M059J (cell line): Measurements from ENCODE around the gene SLC35F3. TPM values are rescaled to one million over a fixed set of nuclear protein-coding genes. Genes with fewer than 3 reads are reported as not detected.
"Not testable (repeated sequence)": the region's sequence is repeated elsewhere in the genome, so short reads cannot be mapped to it uniquely, and the experiment has no call there.

Experiments
- DNase-seq: peaks from one replicate; pipeline ENCODE4 v3.0.0-alpha.2; 2012; ENCODE audit warnings: low read depth
- total RNA-seq: library from RNA; depleted of rRNA; stranded (reverse); fragments of >200 nt; shearing (Covaris generic); gene quantifications from 2 replicates; pipeline ENCODE4 v1.2.3, GENCODE V29; 2014; rRNA removed

The SLC35F3 gene
- total RNA-seq = 0.64 and 1.7 TPM in 2 replicates

DNA sequence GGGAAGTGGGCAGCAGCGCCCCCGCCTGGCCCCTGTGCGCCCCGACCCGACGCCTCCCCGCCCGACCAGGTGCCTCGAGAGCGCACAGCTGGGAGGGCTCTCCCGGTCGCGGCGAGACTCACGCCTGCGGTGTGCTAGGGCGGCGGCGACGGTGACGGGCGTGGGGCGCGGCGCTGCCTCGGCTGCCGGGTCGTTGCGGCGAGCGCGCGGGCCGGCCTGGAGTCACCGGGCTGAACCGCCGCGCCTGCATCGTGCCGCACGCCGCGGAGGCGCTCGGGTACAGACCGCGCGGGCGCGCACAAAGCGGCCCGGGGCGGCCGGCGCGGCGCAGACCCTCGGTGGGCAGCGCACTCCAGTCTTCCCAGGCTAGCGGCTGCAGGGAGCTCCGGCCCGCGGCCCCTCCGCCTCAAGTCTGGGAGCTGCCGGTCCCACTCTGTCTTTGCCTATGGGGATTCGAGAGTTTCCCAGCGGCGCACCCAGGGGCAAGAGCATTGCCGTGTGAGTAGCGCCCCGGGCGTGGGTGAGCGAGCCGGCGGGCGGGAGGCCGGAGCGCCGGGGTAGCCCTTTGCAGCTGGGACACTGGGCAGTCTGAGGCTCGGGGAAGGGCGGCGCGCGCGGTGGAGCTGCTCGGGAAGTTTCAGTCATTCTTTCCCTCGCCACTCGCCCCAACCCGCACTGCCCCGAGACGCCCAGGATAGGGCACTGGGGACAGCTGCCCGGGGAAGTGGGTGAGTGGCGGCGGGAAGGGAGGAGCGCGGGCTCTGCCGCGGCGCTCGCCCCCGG is at the start of gene SLC35F3:
Gene SLC35F3 (plus strand): TSS at position 44 of the 783 bp plus-strand sequence.
- DNase-seq = no peak

- DNase-seq = no peak
Observed at GRCh38 chr1:233859446-233859845, 45.0 kb upstream of the SLC35F3 start.

DNA sequence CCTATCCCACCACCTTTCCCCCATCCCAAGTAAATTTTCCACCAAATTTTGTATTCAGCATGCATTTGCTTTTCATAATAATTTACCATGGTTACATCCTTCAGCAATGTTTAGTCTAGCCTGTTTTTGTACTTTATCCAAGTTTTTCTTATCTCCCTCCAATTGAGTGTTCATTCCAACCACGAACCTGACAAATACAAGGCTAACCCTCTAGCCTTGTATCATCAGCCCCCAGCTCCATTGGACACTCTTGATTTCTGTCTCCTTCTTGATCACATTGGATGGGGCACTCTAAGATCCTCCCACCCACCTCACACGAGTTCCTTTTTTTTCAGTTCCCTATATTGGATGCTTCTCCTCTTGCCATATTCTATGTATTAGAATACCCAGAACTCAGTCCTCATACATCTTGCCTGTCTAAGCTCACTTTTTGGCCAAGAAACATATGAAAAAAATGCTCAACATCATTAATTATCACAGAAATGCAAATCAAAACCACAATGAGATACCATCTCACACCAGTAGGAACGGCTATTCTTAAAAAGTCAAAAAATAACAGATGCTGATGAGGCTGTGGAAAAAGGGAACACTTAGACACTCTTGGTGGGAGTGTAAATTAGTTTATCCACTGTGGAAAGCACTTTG is 40.5 kb upstream of the SLC35F3 start:
- DNase-seq = peak; percentile 33

DNA sequence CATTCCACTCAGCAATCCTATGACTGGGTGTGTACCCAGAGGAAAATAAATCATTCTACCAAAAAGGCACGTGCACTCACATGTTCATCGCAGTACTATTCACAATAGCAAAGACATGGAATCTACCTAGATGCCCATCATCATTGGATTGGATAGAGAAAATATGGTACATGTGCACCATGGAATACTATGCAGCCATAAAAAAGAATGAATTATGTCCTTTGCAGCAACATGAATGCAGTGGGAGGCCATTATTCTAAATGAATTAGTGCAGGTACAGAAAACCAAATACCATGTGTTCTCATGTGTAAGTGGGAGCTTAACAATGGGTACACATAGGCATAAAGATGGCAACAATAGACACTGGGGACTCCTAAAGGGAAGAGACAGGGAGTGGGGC is 39.9 kb upstream of the SLC35F3 start:
- DNase-seq = no peak

- DNase-seq = no peak
Observed at GRCh38 chr1:233865216-233865615, 39.3 kb upstream of the SLC35F3 start.

DNA sequence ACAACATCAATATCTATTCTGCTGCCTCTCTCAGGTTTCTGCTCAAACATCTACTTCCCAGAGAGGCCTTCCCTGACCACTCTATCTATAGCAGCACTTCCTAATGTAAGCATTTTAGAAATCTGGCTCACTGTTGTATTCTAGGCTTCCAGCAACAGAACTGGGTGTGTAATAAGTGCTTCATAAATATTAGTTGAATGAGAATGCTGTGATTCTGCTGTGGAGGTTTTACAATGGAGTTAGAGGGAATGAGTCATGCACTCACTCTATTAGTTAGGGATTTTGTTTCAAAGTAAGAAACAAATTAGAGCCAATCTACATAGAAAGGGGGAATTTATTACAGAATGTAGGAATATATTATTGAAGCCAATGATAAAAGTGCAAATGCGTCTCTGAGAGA is 38.6 kb upstream of the SLC35F3 start:
- peak; percentile 70 for DNase-seq

GRCh38 chr1:233867028-233867427 is 37.4 kb upstream of the SLC35F3 start:
- no peak for DNase-seq

DNA sequence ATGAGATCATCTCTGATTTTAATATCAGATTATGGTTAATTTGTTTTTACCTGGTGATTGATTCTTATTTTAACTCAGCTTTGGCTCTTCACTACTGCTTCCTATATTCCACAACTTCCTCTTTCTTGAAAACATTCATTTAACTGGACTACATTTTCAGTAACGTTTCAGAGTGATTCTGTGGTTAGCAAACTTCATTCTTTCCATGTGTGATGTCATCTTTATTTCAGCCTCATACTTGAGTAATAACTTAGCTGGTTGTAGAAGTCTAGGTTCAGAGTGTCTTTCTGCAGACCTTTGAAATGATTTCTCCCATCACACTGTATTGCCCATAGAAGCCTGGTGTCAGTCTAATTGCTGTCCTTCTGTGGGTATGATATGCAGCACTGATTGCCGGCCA is 36.0 kb upstream of the SLC35F3 start:
- DNase-seq = peak; percentile 83

- DNase-seq = peak; percentile 77
Observed at GRCh38 chr1:233869680-233870079, 34.8 kb upstream of the SLC35F3 start.

DNA sequence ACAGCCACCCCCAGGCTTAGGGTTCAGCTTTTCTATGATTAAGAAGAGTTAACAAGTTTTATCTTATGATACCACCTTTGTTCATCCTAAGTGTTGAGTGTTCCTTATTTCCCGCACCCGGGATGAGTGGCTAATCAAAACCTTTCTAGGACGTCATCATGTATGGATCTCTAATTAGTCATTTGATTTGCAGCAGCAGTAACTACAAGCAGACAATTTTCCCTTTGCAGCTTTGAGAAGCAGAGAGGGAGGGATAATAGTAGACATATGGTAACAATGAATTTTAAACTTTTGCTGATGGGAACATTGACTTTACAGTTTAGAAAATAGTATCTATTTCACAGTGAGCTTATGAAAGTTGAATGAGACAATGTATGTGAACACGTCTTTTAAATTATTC is 30.8 kb upstream of the SLC35F3 start:
- DNase-seq = no peak

GRCh38 chr1:233879841-233880240 is 24.6 kb upstream of the SLC35F3 start:
- DNase-seq = peak; percentile 82

- DNase-seq = no peak
Observed at GRCh38 chr1:233883671-233884070, 20.8 kb upstream of the SLC35F3 start.

DNA sequence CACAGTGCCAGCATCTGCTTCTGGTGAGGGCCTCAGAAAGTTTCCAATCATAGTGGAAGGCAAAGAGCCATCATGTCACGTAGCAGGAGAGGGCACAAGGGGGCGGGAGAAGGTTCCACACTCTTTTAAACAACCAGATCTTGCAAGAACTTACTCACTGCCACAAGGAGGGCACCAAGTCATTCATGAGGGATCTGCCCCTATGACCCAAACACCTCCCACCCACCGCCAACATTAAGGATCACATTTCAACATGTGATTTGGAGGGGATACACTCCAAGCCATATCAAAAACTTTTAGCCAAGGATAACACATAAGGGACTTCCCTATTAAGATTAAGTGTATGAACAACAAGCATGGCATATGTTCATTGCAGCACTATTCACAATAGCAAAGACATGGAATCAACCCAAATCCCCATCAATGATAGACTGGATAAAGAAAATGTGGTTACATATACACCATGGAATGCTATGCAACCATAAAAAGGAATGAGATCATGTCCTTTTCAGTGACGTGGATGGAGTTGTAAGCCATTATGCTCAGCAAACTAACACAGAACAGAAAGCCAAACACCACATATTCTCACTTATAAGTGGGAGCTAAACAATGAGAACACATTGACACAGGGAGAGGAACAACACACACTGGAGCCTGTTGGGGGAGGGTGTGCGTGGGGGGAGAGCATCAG is 19.9 kb upstream of the SLC35F3 start:
- peak; percentile 77 for DNase-seq

- peak; percentile 92 for DNase-seq
Observed at GRCh38 chr1:233885196-233885920, 19.1 kb upstream of the SLC35F3 start.

GRCh38 chr1:233891151-233891550 is 13.3 kb upstream of the SLC35F3 start:
- not testable (repeated sequence) for DNase-seq

- peak; percentile 78 for DNase-seq
Observed at GRCh38 chr1:233897325-233898162, 6.9 kb upstream of the SLC35F3 start.

- no peak for DNase-seq
Observed at GRCh38 chr1:233901495-233901894, 3.0 kb upstream of the SLC35F3 start.

DNA sequence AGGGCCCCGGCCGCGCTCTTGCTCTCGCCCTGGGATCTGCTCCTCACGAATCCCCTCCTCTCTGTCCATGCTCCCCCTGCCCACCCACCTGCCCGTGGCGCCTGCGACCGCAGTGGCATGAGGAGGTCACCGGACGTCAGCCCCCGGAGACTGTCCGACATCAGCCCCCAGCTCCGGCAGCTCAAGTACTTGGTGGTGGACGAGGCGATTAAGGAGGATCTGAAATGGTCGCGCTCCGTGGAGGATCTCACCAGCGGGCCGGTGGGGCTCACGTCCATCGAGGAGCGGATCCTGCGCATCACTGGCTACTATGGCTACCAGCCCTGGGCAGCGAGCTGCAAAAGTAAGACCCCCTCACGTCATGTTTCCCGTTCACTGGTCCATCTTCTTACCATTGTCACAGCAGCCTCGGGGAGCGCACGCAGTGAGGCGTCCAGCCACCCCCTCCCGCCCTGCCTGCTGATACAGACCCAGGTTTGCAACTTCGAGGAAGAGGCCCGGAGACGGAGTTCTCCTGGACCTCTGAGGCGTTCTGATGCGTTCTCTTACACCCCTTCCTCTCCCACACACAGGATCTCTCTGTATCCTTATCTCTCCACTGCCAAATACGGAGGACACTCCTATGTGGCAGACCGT is 1.1 kb downstream of the SLC35F3 start:
- no peak for DNase-seq

DNA sequence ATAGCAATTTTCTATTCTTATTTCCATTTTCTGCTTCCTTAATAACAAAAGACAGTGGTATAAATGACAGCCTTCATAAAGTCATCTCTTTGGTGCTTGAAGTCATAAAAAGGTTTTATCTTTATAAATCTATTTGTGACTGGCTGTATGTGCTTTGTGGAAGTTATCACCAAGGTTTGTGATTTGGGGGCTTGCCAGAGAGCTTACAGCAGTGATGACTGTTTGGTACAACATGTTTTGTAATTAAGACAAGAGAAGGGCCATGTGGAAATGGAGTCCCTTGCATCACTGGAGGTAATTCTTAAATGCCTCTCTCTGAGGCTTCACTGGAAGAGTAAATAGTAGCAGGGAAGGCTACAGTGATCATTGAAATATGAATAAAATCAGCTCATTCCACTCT is 2.7 kb downstream of the SLC35F3 start:
- DNase-seq = peak; percentile 67

DNA sequence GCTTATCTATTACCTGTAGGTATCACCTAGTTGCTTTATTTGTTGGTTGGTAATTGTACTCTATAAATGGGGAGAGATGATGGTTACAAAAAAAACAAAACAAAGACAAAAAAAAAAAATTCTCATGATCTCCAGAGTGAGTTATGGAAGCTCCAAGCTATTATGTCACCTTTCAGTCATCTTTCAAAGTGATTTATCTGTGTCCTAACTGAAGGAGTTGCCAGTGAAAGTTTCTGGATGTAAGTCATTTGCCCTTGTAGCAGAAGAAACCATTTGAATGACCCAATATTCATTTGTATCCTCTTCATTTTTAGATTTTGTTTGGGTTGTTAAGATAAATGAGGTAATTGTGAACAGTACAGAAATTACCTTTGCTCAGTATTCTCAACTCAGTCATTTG is 3.6 kb downstream of the SLC35F3 start:
- peak; percentile 19 for DNase-seq

GRCh38 chr1:233909195-233909594 is 4.7 kb downstream of the SLC35F3 start:
- peak; percentile 100 for DNase-seq
